Gastrocnemius medialis (tissue), 4 donors: Measurements from ENCODE around the gene TSR3. TPM values are rescaled to one million over a fixed set of nuclear protein-coding genes. Genes with fewer than 3 reads are reported as not detected.

ENCODE experiments used
- ATAC-seq, 2 donors: fragments of 150-250 bp; one replicate each; pipeline ENCODE4 v1.9.1; 2016
- DNase-seq, 2 donors: peaks; one replicate each; pipeline ENCODE4 v3.0.0-alpha.2; 2019
- H3K27ac ChIP-seq, 4 donors: fragments of 200-600 bp; sonication (generic); 1 replicate in 1 of 4; 2 replicates in 3 of 4; pipeline ENCODE4 v1.5.1; 2016 to 2018; ENCODE audit warnings: mild to moderate bottlenecking in 2 of 4, moderate library complexity in 1 of 4
- H3K27me3 ChIP-seq, 3 donors: fragments of 200-600 bp; sonication (generic) in 2 of 3; 1 replicate in 1 of 3; 2 replicates in 2 of 3; pipeline versions ENCODE4 v1.5.1 to v1.6.0; 2016 to 2019; ENCODE audit warnings: mild to moderate bottlenecking in 1 of 3, moderate library complexity in 1 of 3
- H3K36me3 ChIP-seq, 2 donors: fragments of 200-600 bp; sonication (generic) in 1 of 2; one replicate each; pipeline ENCODE4 v1.5.1; 2017 to 2018
- H3K4me1 ChIP-seq, 2 donors: fragments of 200-600 bp; sonication (generic) in 1 of 2; one replicate each; pipeline ENCODE4 v1.5.1; 2016 to 2017; ENCODE audit warnings: mild to moderate bottlenecking in 2 of 2
- H3K4me3 ChIP-seq, 4 donors: fragments of 200-600 bp; sonication (generic) in 3 of 4; 1 replicate in 1 of 4; 2 replicates in 3 of 4; pipeline ENCODE4 v1.5.1; 2016 to 2019; ENCODE audit warnings: mild to moderate bottlenecking in 2 of 4
- H3K9me3 ChIP-seq, 3 donors: fragments of 200-600 bp; sonication (generic) in 2 of 3; 1 replicate in 1 of 3; 2 replicates in 2 of 3; pipeline ENCODE4 v1.5.1; 2016 to 2019
- POLR2A ChIP-seq, 2 donors: fragments of 450-650 bp; IDR thresholded peaks; one replicate each; pipeline ENCODE4 v1.6.1; 2017; ENCODE audit warnings: antibody characterized with exemption in 2 of 2, mild to moderate bottlenecking in 2 of 2, moderate library complexity in 2 of 2
- in situ Hi-C, 4 donors: fragments of 200-750 bp; cut with MboI; loops; one replicate each; pipeline versions ENCODE4 v1.15.0 to v1.8.0; 2017; ENCODE audit warnings: low sequenced_read_pairs in 4 of 4
- intact Hi-C: fragments of 100-400 bp; cut with DNase I; formaldehyde crosslinking; loops from one replicate; pipeline ENCODE4 v1.15.1; 2023; ENCODE audit warnings: low total_unique reads
- total RNA-seq, 4 donors: library from RNA; depleted of rRNA; stranded (reverse); fragments of >200 nt; gene quantifications; one replicate each; pipeline versions ENCODE4 v1.1.0 to v1.2.3, GENCODE V29; 2016
- TF ChIP-seq, protein P1 (sequence below), 5 experiments: fragments of 450-650 bp in 3 of 5; fragments of 200-600 bp in 2 of 5; sonication (generic) in 2 of 5; IDR thresholded peaks in 4 of 5; conservative IDR thresholded peaks in 1 of 5; 1 replicate in 4 of 5; 2 replicates in 1 of 5; pipeline ENCODE4 v1.5.1; 2016 to 2019; ENCODE audit warnings: antibody characterized with exemption in 5 of 5, mild to moderate bottlenecking in 3 of 5, moderate library complexity in 3 of 5

The TSR3 gene
- total RNA-seq, 4 donors from 2014 or later, result 63.3 to 103 (median 72.4) TPM

DNA sequence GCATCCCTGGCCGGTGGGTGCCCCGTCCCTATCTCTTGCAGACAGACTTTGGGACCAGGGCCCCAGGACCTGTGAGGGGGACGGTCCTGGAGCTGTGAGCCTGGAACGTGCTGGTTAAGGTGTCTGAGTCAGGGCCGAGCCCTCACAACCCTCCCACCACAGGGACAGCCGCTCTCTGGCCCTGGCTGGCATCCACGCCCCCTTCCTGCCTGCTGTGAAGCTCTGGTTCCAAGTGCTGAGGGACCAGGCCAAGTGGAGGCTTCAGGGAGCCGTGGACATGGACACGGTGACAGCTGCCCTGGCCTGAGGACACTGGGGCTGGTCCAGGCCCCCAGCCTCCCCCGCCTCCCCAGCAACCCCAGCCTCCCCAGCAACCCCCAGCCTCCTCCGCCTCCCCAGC, 6.6 kb downstream of the TSR3 start:
- in situ Hi-C loops, result no loop called here
- H3K36me3 ChIP-seq, result peaks cover 0 to 13% of the 10 kb centered on the region in 2 donors
- intact Hi-C loops, result no loop called here
- DNase-seq, result no peak
- no peak for ATAC-seq
- TF ChIP-seq, protein P1, sequence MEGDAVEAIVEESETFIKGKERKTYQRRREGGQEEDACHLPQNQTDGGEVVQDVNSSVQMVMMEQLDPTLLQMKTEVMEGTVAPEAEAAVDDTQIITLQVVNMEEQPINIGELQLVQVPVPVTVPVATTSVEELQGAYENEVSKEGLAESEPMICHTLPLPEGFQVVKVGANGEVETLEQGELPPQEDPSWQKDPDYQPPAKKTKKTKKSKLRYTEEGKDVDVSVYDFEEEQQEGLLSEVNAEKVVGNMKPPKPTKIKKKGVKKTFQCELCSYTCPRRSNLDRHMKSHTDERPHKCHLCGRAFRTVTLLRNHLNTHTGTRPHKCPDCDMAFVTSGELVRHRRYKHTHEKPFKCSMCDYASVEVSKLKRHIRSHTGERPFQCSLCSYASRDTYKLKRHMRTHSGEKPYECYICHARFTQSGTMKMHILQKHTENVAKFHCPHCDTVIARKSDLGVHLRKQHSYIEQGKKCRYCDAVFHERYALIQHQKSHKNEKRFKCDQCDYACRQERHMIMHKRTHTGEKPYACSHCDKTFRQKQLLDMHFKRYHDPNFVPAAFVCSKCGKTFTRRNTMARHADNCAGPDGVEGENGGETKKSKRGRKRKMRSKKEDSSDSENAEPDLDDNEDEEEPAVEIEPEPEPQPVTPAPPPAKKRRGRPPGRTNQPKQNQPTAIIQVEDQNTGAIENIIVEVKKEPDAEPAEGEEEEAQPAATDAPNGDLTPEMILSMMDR (IDR thresholded peaks at IDR 0.05 in 4 of 5, conservative IDR thresholded peaks at IDR 0.05 in 1 of 5), result no peak
- no peak for TF ChIP-seq POLR2A (IDR thresholded peaks at IDR 0.05)
- H3K9me3 ChIP-seq, result no peaks in the 10 kb centered on the region
- no peak overlapping the region for H3K4me3 ChIP-seq
- no peaks in the 10 kb centered on the region for H3K27me3 ChIP-seq
- H3K27ac ChIP-seq, result no peak overlapping the region
- H3K4me1 ChIP-seq, result peaks cover 4 to 12% of the 10 kb centered on the region in 2 donors

DNA sequence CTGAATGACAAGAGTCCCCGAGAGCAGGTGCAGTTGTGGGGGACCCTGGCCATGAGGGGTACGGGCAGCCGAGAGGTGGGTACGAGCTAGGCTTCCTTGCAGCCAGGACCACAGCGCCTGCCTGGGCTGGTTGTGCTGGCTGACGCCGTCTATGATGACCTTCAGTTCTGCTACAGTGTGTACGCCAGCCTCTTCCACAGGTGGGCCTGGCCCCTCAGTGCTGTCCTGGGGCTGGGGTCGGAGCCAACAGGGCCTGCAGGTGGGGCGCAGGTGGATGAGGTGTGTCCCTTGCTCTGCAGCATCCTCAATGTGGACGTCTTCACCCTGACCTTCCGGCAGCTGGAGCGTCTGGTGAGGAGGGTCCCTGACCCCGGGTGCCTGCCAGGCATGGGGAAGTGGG, 7.2 kb downstream of the TSR3 start:
- Histone ChIP-seq H3K4me1 (peaks cover 4 to 12% of the 10 kb centered on the region in 2 donors), H3K4me3 (no peak overlapping the region), H3K27ac (no peak overlapping the region), H3K27me3 (no peaks in the 10 kb centered on the region), H3K36me3 (peaks cover 0 to 7% of the 10 kb centered on the region in 2 donors), H3K9me3 (no peaks in the 10 kb centered on the region)
- TF ChIP-seq, protein P1 (IDR thresholded peaks at IDR 0.05 in 4 of 5, conservative IDR thresholded peaks at IDR 0.05 in 1 of 5), result no peak
- no peak for TF ChIP-seq POLR2A (IDR thresholded peaks at IDR 0.05)
- DNase-seq (no peak), ATAC-seq (no peak)
- intact Hi-C loops, result loop anchor here (5.0 kb wide), 1 partner anchor 37 kb away; the partner anchor contains the start of gene UBE2I
- in situ Hi-C loops, result no loop called here

DNA sequence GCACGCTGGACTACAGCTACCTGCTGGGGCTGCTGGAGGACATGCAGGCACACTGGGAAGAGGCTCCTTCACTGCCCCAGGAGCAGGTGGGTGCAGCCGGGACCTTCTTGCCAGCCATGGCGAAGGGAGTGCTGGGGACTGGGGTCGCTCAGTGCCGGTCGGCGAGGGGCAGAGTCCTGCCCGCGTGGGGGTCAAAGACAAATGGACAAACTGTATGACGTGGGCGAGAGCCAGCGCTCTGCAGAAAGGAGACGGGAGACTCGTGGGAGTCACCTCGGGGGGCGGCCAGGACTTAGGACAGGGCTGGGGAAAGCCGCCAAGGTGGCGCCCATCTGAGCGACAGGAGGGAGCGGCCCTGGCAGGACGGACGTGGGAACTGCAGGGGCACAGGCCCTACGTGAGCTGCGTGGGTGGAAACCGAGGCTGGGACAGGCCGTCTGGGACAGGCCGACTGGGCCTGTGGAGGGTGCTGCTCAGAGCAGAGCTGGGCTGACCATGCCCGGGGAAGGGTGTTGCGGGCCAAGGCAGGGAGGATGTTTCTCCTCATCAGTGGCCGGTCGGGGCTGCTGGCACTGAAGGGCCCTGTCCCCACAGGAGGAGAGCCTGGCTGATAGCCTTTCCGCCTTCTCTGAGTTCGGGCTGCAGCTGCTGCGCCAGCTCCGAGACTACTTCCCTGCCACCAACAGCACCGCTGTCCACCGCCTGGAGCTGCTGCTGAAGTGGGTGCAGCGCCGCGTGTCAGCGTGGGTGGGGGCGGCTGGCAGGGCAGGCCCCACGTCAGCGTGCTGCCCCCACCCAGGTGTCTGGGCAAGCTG, 8.0 kb downstream of the TSR3 start:
- Histone ChIP-seq H3K27ac (peak overlapping the region in 1 of 4 donors; percentile 46), H3K36me3 (no peaks in the 10 kb centered on the region), H3K4me1 (peaks cover 4 to 12% of the 10 kb centered on the region in 2 donors), H3K4me3 (peak overlapping the region; percentile 35 to 49 (median 46)), H3K27me3 (no peaks in the 10 kb centered on the region), H3K9me3 (no peaks in the 10 kb centered on the region)
- DNase-seq (no peak), ATAC-seq (no peak)
- TF ChIP-seq, protein P1 (IDR thresholded peaks at IDR 0.05 in 4 of 5, conservative IDR thresholded peaks at IDR 0.05 in 1 of 5), result no peak
- TF ChIP-seq POLR2A (IDR thresholded peaks at IDR 0.05), result no peak
- in situ Hi-C loops (no loop called here), intact Hi-C loops (loop anchor here (1.0 to 5.0 kb wide), 2 partner anchors 33 to 36 kb away; partner anchors contain the start of gene UBE2I)

DNA sequence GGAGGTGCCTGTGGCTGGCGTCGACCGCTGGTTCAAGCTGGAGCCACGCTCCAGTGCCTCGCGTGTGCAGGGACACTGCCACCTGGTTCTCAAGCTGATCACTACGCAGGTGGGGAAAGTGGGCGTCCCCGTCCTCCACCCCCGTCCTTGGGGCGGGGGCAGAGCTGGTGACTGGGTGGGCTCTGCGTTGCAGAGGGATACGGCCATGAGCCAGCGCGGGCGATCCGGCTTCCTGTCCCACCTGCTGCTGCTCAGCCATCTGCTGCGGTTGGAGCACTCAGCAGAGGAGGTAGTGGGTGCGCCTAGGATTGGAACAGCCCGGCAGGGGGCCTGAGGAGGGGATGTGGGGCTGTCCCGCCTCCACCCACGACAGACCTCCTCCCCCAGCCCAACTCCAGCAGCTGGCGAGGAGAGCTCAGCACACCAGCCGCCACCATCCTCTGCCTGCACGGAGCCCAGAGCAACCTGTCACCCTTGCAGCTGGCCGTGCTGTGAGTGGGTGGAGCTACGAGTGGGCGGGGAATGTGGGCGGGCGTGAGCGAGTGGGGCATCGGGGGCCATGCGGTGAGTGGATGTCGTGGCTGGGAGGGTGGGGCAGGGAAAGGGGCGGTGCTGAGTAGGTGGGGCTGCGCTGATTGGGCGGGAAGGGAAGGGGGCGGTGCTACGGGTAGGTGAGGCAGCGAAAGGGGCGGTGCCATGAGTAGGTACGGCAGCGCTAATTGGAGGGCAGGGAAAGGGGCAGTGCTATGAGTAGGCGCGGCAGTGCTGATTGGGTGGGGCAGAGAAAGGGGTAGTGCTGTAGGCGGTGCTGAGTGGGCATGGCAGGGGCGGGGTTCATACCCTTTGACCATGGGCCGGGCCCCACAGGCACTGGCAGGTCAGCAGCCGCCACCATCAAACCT, 8.9 kb downstream of the TSR3 start:
- peaks cover 4 to 12% of the 10 kb centered on the region in 2 donors for H3K4me1 ChIP-seq
- no peaks in the 10 kb centered on the region for H3K9me3 ChIP-seq
- H3K36me3 ChIP-seq, result no peaks in the 10 kb centered on the region
- DNase-seq (peak; percentile 95 to 98), ATAC-seq (peak; percentile 97 to 98)
- peak overlapping the region in 1 of 4 donors; percentile 46 for H3K27ac ChIP-seq
- TF ChIP-seq POLR2A (IDR thresholded peaks at IDR 0.05), result no peak
- TF ChIP-seq, protein P1 (IDR thresholded peaks at IDR 0.05 in 4 of 5, conservative IDR thresholded peaks at IDR 0.05 in 1 of 5), result no peak
- in situ Hi-C loops (no loop called here), intact Hi-C loops (loop anchor here (1.0 to 5.0 kb wide), 2 partner anchors 34 to 35 kb away; partner anchors contain the start of gene UBE2I)
- no peaks in the 10 kb centered on the region for H3K27me3 ChIP-seq
- H3K4me3 ChIP-seq, result peak overlapping the region; percentile 35 to 49 (median 46)
